ENCODE results near the gene TMEM14A. TPM values are rescaled to one million over a fixed set of nuclear protein-coding genes. Genes with fewer than 3 reads are reported as not detected.

TMEM14A gene
- total and polyA plus RNA-seq, 9 of the 15 experiments (the other 6 are each of a cell fraction or from before 2014, with no cell fraction given), result 3.5 to 43.3 (median 8.5) TPM

DNA sequence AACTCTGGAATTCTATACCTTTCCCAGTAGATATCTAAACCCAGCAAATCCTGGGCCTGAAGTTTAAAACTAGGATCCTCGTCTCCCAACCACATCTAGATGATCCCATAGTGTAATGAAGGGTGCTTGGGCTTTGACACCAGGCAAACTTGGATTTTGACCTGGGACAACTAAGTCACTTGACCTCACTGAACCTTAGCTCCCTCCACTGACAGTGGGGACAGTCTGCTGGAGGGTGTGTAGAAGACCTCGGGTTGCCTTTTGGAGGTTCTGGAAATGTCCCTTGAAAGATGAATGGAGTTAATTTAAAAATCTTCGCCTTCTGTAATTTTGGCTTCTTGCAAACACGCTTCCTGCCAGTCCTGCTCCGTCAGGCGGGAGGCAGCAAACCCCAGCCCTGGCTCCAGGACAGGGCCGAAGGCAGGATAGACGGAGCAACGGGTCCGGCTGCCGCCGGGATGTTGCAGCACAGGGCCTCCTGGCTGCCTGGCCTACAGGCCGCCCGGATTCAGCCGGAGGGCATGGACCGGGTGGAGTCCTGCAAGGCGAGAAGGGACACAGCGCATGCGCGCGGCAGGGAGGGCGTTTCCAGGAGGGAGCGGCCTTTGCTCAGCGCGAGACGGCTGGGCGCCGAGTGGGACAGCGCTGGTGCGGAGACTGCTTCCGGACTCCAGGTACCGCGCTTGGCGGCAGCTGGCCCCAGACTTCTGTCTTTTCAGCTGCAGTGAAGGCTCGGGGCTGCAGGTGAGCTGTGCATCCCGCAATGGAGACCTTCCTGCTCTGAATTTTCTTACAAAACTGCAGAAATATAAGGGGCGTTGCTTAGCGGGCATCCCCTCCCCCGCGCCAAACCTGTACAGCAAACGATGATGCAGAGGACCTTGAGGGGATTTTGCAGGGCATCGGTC is at the start of gene TMEM14A (continued):
- TF ChIP-seq, protein P1, sequence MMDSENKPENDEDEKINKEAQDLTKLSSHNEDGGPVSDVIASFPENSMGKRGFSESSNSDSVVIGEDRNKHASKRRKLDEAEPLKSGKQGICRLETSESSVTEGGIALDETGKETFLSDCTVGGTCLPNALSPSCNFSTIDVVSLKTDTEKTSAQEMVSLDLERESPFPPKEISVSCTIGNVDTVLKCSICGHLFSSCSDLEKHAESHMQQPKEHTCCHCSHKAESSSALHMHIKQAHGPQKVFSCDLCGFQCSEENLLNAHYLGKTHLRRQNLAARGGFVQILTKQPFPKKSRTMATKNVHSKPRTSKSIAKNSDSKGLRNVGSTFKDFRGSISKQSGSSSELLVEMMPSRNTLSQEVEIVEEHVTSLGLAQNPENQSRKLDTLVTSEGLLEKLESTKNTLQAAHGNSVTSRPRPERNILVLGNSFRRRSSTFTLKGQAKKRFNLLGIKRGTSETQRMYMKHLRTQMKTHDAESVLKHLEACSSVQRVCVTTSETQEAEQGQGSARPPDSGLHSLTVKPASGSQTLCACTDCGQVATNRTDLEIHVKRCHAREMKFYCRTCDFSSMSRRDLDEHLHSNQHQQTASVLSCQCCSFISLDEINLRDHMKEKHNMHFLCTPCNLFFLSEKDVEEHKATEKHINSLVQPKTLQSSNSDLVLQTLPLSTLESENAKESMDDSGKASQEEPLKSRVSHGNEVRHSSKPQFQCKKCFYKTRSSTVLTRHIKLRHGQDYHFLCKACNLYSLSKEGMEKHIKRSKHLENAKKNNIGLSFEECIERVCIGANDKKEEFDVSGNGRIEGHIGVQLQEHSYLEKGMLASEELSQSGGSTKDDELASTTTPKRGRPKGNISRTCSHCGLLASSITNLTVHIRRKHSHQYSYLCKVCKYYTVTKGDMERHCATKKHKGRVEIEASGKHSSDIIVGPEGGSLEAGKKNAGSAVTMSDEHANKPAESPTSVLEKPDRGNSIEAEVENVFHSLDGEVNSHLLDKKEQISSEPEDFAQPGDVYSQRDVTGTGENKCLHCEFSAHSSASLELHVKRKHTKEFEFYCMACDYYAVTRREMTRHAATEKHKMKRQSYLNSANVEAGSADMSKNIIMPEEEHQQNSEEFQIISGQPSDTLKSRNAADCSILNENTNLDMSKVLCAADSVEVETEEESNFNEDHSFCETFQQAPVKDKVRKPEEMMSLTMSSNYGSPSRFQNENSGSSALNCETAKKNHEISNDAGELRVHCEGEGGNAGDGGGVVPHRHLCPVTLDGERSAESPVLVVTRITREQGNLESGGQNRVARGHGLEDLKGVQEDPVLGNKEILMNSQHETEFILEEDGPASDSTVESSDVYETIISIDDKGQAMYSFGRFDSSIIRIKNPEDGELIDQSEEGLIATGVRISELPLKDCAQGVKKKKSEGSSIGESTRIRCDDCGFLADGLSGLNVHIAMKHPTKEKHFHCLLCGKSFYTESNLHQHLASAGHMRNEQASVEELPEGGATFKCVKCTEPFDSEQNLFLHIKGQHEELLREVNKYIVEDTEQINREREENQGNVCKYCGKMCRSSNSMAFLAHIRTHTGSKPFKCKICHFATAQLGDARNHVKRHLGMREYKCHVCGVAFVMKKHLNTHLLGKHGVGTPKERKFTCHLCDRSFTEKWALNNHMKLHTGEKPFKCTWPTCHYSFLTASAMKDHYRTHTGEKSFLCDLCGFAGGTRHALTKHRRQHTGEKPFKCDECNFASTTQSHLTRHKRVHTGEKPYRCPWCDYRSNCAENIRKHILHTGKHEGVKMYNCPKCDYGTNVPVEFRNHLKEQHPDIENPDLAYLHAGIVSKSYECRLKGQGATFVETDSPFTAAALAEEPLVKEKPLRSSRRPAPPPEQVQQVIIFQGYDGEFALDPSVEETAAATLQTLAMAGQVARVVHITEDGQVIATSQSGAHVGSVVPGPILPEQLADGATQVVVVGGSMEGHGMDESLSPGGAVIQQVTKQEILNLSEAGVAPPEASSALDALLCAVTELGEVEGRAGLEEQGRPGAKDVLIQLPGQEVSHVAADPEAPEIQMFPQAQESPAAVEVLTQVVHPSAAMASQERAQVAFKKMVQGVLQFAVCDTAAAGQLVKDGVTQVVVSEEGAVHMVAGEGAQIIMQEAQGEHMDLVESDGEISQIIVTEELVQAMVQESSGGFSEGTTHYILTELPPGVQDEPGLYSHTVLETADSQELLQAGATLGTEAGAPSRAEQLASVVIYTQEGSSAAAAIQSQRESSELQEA (IDR thresholded peaks at IDR 0.05; ENCODE audit: low read depth), result no peak
- no peak for TF ChIP-seq MYBL2 (IDR thresholded peaks at IDR 0.05; ENCODE audit: low read depth)
- TF ChIP-seq MYBL2 (CRISPR knock-in tag; IDR thresholded peaks at IDR 0.05; ENCODE audit: borderline replicate concordance), result no peak
- TF ChIP-seq, protein P2, sequence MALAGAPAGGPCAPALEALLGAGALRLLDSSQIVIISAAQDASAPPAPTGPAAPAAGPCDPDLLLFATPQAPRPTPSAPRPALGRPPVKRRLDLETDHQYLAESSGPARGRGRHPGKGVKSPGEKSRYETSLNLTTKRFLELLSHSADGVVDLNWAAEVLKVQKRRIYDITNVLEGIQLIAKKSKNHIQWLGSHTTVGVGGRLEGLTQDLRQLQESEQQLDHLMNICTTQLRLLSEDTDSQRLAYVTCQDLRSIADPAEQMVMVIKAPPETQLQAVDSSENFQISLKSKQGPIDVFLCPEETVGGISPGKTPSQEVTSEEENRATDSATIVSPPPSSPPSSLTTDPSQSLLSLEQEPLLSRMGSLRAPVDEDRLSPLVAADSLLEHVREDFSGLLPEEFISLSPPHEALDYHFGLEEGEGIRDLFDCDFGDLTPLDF (CRISPR knock-in tag; IDR thresholded peaks at IDR 0.05), result peak; percentile 19; the same call in 1 of the 2 replicates
- peak; percentile 67 for TF ChIP-seq ELF1 (tag; IDR thresholded peaks at IDR 0.05)
- TF ChIP-seq EGR1 (conservative IDR thresholded peaks at IDR 0.05), result 0 out of 2 replicates have a peak, but pooled peaks have one; percentile 15
- no peak for TF ChIP-seq ZNF561 (CRISPR knock-in tag; conservative IDR thresholded peaks at IDR 0.05)
- no peak for TF ChIP-seq NFYB (IDR thresholded peaks at IDR 0.05; ENCODE audit: extremely low read depth, insufficient read length)
- peak; percentile 82 for TF ChIP-seq RBFOX2 (IDR thresholded peaks at IDR 0.05; ENCODE audit: low read depth, low read length)
- peak; percentile 41 for TF ChIP-seq TAF1 (IDR thresholded peaks at IDR 0.05; ENCODE audit: control insufficient read depth, extremely low read depth, insufficient read depth, low read length, severe bottlenecking)
- no peak for TF ChIP-seq ZFP30 (CRISPR knock-in tag; IDR thresholded peaks at IDR 0.05; ENCODE audit: borderline replicate concordance)
- TF ChIP-seq HMGN3 (IDR thresholded peaks at IDR 0.05; ENCODE audit: borderline replicate concordance, extremely low read depth, insufficient read length, low read depth, low read length), result peak; percentile 74
- TF ChIP-seq L3MBTL2 (IDR thresholded peaks at IDR 0.05), result peak; percentile 63; the same call in 1 of the 2 replicates
- no peak for TF ChIP-seq CBFA2T3 (IDR thresholded peaks at IDR 0.05)
- peak in 1 of 3 experiments; percentile 49 for TF ChIP-seq YY1 (IDR thresholded peaks at IDR 0.05; ENCODE audit: borderline replicate concordance in 1 of 3, control insufficient read depth in 1 of 3, extremely low read depth in 1 of 3, insufficient read depth in 3 of 3, insufficient read length in 1 of 3, insufficient replicate concordance in 2 of 3, low read depth in 1 of 3, low read length in 2 of 3)
- TF ChIP-seq PCBP1 (IDR thresholded peaks at IDR 0.05; ENCODE audit: low read depth, low read length, poor library complexity, severe bottlenecking), result no peak
- no peak for TF ChIP-seq HMG20B (CRISPR knock-in tag; IDR thresholded peaks at IDR 0.05)

Measured in K562 (cell line).